ENCODE data around the gene SLC35A2. TPM values are rescaled to one million over a fixed set of nuclear protein-coding genes. Genes with fewer than 3 reads are reported as not detected.

Gene SLC35A2
- total RNA-seq, 6 experiments from 2014 or later, result 15.0 to 19.5 (median 17.3) TPM

GRCh38 chrX:48908600-48908999, 2.8 kb downstream of the SLC35A2 start:
- intact Hi-C loops (cut with DNase I), result loop anchor here in 1 of 2 donors (10.0 kb wide), 1 partner anchor 46 kb away; the partner anchor contains the start of gene OTUD5
- no peaks in the 10 kb centered on the region for H3K36me3 ChIP-seq
- H3K27me3 ChIP-seq, result no peaks in the 10 kb centered on the region
- no peaks in the 10 kb centered on the region for H3K9me3 ChIP-seq
- no peak for TF ChIP-seq POLR2A (IDR thresholded peaks at IDR 0.05)
- TF ChIP-seq CTCF (IDR thresholded peaks at IDR 0.05), result no peak
- WGBS (ENCODE audit: insufficient coverage, low coverage, low lambda C conversion rate, missing lambda C conversion rate), result 17% methylated on average over 1 of the region's 1 CpG
- ATAC-seq (no peak), DNase-seq (no peak)
- H3K27ac ChIP-seq, result no peak overlapping the region
- peaks cover 0 to 5% (median 0%) of the 10 kb centered on the region in 4 donors for H3K4me1 ChIP-seq
- H3K4me3 ChIP-seq, result no peak overlapping the region

DNA sequence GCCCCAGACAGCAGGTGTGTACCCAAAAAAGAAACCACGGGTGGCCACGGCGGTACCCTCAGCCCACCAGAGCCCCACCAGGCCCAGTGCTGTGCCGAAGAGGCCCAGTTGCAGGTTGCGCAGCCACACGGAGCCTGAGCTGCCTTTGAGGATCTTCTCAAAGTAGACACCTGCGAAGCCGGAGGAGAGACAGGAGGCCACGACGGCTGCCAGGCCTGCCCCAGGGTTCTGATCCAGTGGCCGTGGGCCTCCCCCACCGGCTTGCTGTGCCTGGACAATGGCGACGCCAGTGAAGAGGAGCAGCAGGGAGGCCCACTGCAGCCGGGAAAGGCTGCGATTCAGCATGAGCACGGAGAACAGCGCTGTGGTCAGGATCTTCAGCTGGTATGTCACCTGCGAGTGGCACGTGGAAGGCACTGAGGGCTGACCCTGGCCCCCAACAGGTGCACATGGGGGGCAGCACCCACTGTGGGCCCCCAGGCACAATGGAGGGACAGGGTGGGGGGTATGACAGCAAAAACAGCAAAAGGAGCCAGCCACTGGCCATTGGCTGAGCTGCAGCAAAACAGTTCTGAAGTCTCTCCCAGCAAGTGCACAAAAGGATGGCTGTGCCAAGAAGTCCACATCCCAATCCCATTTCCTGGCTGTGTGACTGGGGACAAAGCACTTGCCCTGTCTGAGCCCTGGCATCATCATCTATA, 6.2 kb downstream of the SLC35A2 start:
- Histone ChIP-seq H3K27me3 (no peaks in the 10 kb centered on the region), H3K4me1 (peaks cover 0 to 5% (median 0%) of the 10 kb centered on the region in 4 donors), H3K4me3 (no peak overlapping the region), H3K36me3 (peaks cover 0 to 20% (median 2%) of the 10 kb centered on the region in 4 donors), H3K27ac (no peak overlapping the region), H3K9me3 (no peaks in the 10 kb centered on the region)
- no peak for TF ChIP-seq CTCF (IDR thresholded peaks at IDR 0.05)
- no peak for TF ChIP-seq POLR2A (IDR thresholded peaks at IDR 0.05)
- DNase-seq, result no peak
- WGBS (ENCODE audit: insufficient coverage, low coverage, low lambda C conversion rate, missing lambda C conversion rate), result no CpG with 5 or more reads among the region's 20 CpGs
- intact Hi-C loops (cut with DNase I), result loop anchor here in 1 of 2 donors (10.0 kb wide), 1 partner anchor 50 kb away; the partner anchor contains the start of gene OTUD5
- no peak for ATAC-seq

DNA sequence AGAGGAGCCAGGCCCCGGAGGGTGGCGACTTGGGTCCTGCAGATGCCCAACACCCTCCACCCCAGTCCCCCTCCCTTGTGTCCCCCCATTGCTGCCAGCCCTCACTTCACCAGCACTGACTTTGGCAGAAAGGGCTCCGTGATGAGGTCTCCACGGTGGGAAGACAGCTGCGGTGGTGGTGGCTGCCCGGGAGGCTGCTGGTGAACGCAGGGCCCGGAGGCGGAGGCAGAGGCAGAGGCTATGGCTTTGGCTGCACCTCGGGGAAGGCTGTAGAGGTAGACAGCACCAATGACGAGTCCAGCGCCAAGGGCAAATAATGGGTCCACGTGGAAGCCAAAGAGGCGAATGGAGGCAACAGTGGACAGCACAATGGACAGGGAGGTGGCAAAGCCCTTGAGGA, 6.8 kb downstream of the SLC35A2 start:
- ATAC-seq, result peak in 1 of 4 donors; percentile 10
- 82% methylated on average over 8 of the region's 14 CpGs for WGBS (ENCODE audit: insufficient coverage, low coverage, low lambda C conversion rate, missing lambda C conversion rate)
- peaks cover 0 to 20% (median 2%) of the 10 kb centered on the region in 4 donors for H3K36me3 ChIP-seq

GRCh38 chrX:48904180-48904579, 7.3 kb downstream of the SLC35A2 start:
- intact Hi-C loops (cut with DNase I), result loop anchor here in 1 of 2 donors (10.0 kb wide), 1 partner anchor 51 kb away; the partner anchor contains the start of gene OTUD5
- ATAC-seq (no peak), DNase-seq (no peak)
- H3K27me3 ChIP-seq, result no peaks in the 10 kb centered on the region
- H3K4me1 ChIP-seq, result peaks cover 0 to 5% (median 0%) of the 10 kb centered on the region in 4 donors
- no peak overlapping the region for H3K27ac ChIP-seq
- no peaks in the 10 kb centered on the region for H3K9me3 ChIP-seq
- H3K4me3 ChIP-seq, result no peak overlapping the region
- WGBS (ENCODE audit: insufficient coverage, low coverage, low lambda C conversion rate, missing lambda C conversion rate), result 100% methylated on average over 1 of the region's 8 CpGs
- H3K36me3 ChIP-seq, result peaks cover 0 to 20% (median 2%) of the 10 kb centered on the region in 4 donors
- TF ChIP-seq CTCF (IDR thresholded peaks at IDR 0.05) (no peak), POLR2A (IDR thresholded peaks at IDR 0.05) (no peak)

More for the DNA sequence above, 6.8 kb downstream of the SLC35A2 start:
- TF ChIP-seq CTCF (IDR thresholded peaks at IDR 0.05), result no peak
- TF ChIP-seq POLR2A (IDR thresholded peaks at IDR 0.05), result no peak
- Histone ChIP-seq H3K9me3 (no peaks in the 10 kb centered on the region), H3K4me3 (no peak overlapping the region), H3K4me1 (peaks cover 0 to 5% (median 0%) of the 10 kb centered on the region in 4 donors), H3K27me3 (no peaks in the 10 kb centered on the region), H3K27ac (no peak overlapping the region)
- intact Hi-C loops (cut with DNase I), result loop anchor here in 1 of 2 donors (10.0 kb wide), 1 partner anchor 50 kb away; the partner anchor contains the start of gene OTUD5
- no peak for DNase-seq

All from right lobe of liver (tissue), 6 donors.